SH-SY5Y (cell line): Measurements from ENCODE around the gene ZCCHC10.
A peak's percentile ranks its signal among the peaks of the same experiment; 100 is the strongest.

Source experiments
- GATA2 ChIP-seq: IDR thresholded peaks from 2 replicates; pipeline ENCODE4 v1.6.1; 2011; ENCODE audit warnings: mild to moderate bottlenecking, low read depth, low read length
- GATA3 ChIP-seq: IDR thresholded peaks from 2 replicates; pipeline ENCODE4 v1.6.1; 2011; ENCODE audit warnings: low read depth, mild to moderate bottlenecking, low read length, moderate library complexity

The ZCCHC10 gene

GRCh38 chr5:133006653-133007052, 19.7 kb downstream of the ZCCHC10 start:
- TF ChIP-seq GATA2 (no peak), GATA3 (no peak)

GRCh38 chr5:132999246-132999645, 27.1 kb downstream of the ZCCHC10 start:
- no peak for TF ChIP-seq GATA2
- TF ChIP-seq GATA3, result no peak

- TF ChIP-seq GATA2 (no peak), GATA3 (no peak)
Observed at GRCh38 chr5:132998556-132998955, 27.8 kb downstream of the ZCCHC10 start.

GRCh38 chr5:132996307-132996706, 30.0 kb downstream of the ZCCHC10 start:
- TF ChIP-seq GATA3 (no peak), GATA2 (no peak)

GRCh38 chr5:132987531-132988408, 38.6 kb downstream of the ZCCHC10 start:
- TF ChIP-seq GATA2, result no peak
- no peak for TF ChIP-seq GATA3

GRCh38 chr5:132981288-132981687, 45.1 kb downstream of the ZCCHC10 start:
- no peak for TF ChIP-seq GATA2
- no peak for TF ChIP-seq GATA3

GRCh38 chr5:132979976-132980375, 46.4 kb downstream of the ZCCHC10 start:
- no peak for TF ChIP-seq GATA3
- TF ChIP-seq GATA2, result no peak

GRCh38 chr5:132979367-132979940, 46.9 kb downstream of the ZCCHC10 start:
- TF ChIP-seq GATA3, result no peak
- no peak for TF ChIP-seq GATA2

- TF ChIP-seq GATA2 (no peak), GATA3 (no peak)
Observed at GRCh38 chr5:132976852-132977251, 49.5 kb downstream of the ZCCHC10 start.

GRCh38 chr5:132971483-132972435, 54.6 kb downstream of the ZCCHC10 start:
- no peak for TF ChIP-seq GATA2
- no peak for TF ChIP-seq GATA3

- TF ChIP-seq GATA2 (no peak), GATA3 (no peak)
Observed at GRCh38 chr5:132965120-132965519, 61.2 kb downstream of the ZCCHC10 start.

- TF ChIP-seq GATA3, result no peak
- peak; percentile 24; the same call in 1 of the 2 replicates for TF ChIP-seq GATA2
Observed at GRCh38 chr5:132963171-132964104, 62.9 kb downstream of the ZCCHC10 start, which contains the start of gene AFF4. Gene AFF4 (minus strand): TSS chr5:132963634. CDS start chr5:132937189, 26,445 bp downstream.

GRCh38 chr5:132962429-132963021, 63.8 kb downstream of the ZCCHC10 start:
- no peak for TF ChIP-seq GATA2
- TF ChIP-seq GATA3, result no peak
